Bone marrow (tissue), 2 donors: ENCODE results near the gene COL6A5.
"Not testable (repeated sequence)": the region's sequence is repeated elsewhere in the genome, so short reads cannot be mapped to it uniquely, and the experiment has no call there.

ENCODE experiments used
- DNase-seq, 2 donors: peaks; one replicate each; lab custom pipeline; 2025; lab: John Stamatoyannopoulos, UW

COL6A5 gene, protein sequence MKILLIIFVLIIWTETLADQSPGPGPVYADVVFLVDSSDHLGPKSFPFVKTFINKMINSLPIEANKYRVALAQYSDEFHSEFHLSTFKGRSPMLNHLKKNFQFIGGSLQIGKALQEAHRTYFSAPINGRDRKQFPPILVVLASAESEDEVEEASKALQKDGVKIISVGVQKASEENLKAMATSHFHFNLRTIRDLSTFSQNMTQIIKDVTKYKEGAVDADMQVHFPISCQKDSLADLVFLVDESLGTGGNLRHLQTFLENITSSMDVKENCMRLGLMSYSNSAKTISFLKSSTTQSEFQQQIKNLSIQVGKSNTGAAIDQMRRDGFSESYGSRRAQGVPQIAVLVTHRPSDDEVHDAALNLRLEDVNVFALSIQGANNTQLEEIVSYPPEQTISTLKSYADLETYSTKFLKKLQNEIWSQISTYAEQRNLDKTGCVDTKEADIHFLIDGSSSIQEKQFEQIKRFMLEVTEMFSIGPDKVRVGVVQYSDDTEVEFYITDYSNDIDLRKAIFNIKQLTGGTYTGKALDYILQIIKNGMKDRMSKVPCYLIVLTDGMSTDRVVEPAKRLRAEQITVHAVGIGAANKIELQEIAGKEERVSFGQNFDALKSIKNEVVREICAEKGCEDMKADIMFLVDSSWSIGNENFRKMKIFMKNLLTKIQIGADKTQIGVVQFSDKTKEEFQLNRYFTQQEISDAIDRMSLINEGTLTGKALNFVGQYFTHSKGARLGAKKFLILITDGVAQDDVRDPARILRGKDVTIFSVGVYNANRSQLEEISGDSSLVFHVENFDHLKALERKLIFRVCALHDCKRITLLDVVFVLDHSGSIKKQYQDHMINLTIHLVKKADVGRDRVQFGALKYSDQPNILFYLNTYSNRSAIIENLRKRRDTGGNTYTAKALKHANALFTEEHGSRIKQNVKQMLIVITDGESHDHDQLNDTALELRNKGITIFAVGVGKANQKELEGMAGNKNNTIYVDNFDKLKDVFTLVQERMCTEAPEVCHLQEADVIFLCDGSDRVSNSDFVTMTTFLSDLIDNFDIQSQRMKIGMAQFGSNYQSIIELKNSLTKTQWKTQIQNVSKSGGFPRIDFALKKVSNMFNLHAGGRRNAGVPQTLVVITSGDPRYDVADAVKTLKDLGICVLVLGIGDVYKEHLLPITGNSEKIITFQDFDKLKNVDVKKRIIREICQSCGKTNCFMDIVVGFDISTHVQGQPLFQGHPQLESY (N-terminal part only)

DNA sequence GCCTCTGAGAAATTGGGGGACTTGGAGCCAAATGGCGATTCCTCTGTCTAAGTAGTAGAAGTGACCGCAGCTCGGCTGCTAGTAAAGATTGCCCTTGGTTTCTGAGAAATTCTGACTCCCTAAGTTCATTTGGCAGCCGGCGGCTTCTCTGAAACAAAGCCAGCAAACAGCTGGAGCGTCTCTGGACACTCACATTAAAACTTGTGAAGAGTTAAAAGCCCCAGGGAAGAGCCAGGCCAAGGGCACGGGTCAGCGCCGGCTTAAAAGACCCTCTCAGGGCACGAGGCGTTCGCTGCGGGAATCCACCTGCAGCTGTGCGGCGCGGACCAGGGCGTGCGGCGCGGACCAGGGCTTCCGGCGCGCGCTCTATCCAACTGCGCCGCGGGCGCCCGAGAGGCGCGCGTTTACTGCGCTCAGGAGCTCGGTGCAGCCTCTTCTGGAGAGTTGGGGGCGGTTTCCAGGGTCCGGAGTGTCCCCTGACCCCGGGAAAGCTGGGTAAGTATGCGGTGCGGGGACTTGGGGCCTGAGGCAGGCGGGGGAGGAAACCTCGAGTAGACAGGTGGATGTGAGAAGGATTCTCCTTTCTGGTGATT, at the start of gene COL6A5:
COL6A5 (plus strand) TSS at position 186 of the 593 bp plus-strand sequence. CDS start 27,967 bp downstream, outside the sequence.
- DNase-seq, result no peak

DNA sequence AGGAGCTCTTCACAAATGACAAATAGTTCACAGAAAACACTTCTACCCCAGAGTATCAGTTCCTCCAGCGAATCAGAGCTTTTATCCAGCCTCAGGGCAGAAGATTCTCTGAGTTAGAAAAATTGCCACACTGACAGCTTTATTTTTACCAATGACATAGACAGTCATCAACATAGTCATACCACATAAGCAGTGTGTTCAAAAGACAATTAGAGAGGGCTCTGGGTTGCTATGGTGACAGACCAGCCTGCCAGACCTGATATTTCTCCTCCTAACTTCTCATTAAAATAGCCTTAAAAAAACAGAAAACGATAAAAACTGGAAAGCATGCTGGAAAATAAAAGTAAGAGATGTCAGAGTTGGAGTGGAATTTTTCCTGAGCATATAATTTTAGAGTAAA, 45.9 kb upstream of the COL6A5 start:
- no peak for DNase-seq

DNA sequence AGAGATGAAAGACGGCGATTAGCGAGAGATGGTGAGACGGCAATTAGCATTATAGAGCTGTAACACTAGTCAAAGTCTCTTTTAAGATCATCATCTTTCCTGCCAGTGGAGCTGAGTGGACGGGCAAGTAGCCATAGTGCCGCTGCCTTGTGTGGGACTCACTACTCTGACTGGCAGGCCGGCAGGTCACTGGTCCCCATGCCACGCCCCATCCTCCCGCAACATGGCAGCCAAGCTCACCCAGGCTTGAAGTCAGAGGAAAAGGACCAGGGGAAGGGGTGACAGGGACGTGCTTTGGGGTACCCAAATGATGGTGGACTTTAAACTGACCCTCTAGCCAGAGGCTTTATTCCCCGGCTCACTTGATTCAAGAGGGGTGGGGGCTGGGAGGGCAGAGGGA, 44.6 kb upstream of the COL6A5 start:
- DNase-seq, result no peak

DNA sequence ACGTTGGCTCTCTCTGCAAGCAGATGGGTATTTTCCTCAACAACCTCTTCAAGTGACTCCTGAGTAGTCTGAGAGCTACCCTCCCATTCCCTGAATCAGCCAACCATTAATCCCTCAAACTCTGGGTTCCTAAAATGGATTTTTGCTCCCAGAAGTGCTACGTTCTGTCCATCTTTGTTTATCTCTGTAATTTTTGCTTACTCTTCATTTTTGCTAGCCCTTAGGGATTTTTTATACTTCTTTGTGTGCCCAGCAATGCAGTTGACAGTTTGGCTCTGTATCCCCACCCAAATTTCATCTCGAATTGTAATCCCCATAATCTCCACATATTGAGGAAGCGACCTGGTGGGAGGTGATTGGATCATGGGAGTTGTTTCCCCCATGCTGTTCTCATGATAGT, 35.4 kb upstream of the COL6A5 start:
- no peak for DNase-seq

DNA sequence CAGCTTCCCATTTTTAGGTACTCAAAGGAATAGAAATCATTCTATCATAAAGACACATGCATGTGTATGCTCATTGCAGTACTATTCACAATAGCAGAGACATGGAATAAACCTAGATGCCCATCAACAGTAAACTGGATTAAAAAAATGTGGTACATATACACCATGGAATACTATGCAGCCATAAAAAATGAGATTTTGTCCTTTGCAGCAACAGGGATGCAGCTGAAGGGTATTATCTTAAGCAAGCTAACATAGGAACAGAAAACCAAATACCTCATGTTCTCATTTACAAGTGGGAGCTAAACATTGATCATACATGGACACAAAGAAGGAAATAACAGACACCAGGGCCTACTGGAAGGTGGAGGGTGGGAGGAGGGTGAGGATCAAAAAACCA, 33.1 kb upstream of the COL6A5 start:
- DNase-seq, result no peak

DNA sequence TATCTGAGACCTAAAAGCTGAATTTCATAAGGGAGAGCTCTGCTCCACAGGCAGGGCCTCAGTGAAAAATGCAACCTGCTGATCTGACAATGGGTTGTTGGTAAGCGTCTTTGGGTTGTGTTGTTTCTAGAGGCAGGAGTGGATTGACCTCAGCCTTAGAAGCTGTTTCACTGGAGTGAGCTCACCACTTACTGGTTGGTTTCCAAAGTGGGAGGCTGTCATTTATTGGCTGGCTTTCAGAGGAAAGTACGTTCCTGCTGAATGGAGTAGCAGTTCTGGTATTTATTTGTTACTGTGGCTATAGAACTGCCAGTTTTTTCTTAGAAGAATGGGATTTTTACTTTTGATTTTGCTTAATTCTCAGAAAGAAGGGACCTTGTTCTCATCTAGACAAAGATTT, 29.3 kb upstream of the COL6A5 start:
- DNase-seq, result no peak

DNA sequence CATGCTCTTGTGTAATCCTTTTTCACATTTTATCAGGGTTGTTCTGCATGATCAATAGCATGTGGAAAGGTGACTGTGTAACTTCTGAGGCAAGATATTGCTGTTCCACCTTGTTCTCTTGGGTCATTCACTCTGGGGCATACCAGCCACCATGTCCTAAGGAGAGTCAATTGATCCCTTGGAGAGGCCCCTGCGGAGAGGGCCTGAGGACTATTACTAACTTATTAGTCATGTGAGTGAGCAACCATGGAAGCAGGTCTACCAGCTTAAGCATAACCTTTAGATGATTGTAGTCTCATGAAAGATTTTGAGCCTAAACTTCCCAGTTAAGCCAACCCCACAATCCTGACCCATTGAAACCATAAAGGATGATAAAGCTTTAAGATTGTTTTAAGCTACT, 22.0 kb upstream of the COL6A5 start:
- no peak for DNase-seq

DNA sequence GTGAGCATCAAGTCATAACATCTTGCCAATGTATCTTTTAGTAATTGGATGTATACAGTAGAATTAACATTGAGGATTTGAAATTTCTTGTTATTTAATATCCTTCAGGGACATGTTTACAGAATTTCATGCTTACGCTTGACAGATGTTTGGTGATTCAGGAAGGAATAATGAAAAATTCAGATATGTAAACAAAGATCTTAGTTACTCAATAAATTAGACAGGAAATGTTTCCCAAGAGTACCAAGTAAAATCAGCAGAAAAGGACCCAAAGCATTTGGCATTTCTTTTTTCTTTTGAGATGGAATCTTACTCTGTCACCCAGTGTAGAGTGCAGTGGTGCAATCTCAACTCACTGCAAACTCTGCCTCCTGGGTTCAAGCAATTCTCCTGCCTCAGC, 4.7 kb upstream of the COL6A5 start:
- no peak for DNase-seq

DNA sequence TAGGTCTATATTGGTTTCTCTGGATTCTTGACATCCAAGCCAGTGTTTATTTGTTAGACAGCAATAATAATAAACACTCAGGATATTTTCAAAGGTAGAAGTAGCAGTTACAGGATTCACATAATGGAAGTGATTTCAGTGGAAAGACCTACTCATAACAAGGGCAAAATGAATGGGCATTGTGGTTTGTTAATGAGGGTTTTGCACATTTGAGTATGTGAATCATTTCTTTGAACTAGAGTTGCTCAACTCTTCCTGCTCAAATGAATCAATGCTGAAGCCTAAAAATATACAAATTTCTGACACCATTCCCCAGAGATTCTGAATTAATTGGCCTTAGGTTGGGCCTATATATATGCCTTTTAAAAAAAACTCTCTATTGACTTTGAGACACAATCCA, 4.1 kb upstream of the COL6A5 start:
- DNase-seq, result no peak

DNA sequence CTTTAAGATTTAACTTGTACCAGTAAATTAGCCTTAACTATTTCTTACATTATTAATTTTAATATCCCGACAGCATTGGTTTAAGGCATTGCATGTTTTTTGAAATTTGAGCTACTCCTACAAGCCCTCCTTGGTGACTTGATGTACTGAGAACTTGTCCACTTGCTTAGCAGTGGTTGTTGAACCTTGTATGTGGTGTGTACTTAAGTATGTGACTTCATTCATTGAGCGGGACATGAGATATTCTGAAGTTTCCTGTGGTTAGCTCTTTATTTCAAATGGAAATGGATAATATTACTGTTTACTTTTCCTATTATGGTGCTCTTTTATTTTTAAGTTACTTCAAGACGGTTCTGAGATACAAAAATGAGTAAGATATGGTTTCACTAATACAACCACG, 3.6 kb upstream of the COL6A5 start:
- no peak for DNase-seq

DNA sequence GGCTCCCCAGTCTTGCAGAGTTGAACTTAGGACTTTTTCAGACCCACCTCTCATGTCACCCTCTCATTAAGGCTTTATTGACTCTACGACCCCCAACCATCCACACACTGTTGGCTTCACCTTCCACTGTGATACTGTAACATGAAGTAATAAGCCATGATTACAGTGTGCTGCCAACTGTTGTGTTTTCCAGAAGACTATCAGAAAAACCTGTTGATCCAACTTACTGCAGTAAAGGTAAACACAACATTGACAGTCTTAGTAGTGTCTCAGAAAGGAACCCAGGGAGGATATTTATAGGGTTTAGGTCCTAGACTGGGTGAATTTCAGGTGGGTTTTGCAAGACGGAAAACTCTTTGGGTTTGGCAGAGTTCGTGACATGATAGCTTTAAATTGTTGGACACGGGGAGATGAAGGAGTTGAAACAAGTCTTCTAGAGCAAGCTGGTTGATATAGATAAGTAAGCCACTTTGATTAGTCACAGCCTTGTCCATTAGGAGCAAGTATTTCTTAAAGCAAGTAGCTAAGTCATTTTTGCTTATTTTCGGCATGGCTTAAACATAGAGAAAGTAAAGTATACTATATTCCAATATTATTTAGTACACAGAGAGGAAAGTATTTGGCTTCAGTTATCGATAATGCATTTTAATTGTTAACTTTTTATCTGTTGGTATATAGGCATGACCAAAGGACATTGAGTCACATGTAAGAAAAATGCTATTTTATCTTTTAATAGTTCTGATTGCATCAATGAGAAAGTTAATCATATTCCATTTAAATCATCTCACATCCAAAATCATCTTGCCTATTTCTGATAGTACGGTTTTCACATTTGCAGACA, 2.4 kb upstream of the COL6A5 start:
- no peak for DNase-seq

DNA sequence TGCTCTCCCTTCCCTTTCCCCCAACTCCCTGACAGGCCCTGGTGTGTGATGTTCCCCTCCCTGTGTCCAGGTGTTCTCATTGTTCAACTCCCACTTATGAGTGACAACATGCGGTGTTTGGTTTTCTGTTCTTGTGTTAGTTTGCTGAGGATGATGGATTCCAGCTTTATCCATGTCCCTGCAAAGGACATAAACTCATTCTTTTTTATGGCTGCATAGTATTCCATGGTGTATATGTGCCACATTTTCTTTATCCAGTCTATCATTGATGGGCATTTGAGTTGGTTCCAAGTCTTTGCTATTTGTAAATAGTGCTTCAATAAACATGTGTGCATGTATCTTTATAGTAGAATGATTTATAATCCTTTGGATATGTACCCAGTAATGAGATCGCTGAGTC, 2.8 kb downstream of the COL6A5 start:
- DNase-seq, result not testable (repeated sequence)

DNA sequence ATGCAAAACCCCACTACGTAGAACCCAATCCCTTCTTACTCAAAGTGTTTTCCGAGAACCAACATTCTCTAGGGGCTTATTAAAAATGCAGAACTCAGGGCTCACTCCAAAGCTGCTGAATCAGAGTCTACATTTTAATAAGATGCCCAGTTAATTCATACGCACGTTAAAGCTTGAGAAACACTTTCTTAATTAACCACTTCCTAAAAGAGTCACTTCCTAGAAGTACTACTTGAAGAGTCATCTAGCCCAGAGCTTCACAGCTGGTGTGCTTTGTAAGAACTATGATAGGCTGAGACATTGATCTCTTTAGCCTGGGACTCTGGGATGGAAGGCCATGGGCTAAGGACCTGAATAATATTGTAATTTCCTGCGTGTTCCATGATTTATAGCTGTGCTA, 9.0 kb downstream of the COL6A5 start:
- DNase-seq, result no peak

DNA sequence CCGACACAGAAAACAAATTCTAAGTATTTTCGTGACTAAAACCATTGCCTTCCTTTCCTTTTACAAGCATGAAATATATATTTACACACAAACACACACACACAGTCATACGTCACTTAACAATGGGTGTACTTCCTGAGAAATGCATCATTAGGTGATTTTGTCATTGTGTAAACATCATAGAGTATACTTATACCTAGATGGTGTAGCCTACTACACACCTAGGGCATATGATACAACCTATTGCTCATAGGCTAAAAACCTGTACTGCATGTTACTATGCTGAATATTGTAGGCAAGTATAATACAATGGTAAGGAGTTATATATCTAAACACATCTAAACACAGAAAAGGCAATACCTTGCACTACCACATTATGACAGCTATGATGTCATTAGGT, 28.6 kb downstream of the COL6A5 start:
- DNase-seq, result no peak

DNA sequence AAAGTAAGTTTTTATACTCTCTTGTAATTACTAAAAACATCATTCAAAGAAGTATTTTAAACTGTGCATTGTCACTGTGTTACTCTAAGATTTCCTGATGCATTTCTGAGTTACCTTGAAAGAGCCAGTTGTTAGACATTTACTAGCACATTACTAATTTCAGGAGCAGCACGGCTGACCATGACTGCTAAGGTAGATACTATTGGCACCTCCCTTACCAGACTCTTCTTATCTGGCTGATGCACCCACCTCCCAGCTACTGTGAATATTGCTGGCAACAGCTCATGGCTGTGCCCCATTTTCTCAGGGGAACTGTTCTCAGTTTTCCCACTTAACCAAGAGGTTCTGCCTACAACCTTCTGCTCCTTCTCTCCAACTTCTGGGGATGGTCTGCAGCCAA, 29.4 kb downstream of the COL6A5 start:
- DNase-seq, result no peak

DNA sequence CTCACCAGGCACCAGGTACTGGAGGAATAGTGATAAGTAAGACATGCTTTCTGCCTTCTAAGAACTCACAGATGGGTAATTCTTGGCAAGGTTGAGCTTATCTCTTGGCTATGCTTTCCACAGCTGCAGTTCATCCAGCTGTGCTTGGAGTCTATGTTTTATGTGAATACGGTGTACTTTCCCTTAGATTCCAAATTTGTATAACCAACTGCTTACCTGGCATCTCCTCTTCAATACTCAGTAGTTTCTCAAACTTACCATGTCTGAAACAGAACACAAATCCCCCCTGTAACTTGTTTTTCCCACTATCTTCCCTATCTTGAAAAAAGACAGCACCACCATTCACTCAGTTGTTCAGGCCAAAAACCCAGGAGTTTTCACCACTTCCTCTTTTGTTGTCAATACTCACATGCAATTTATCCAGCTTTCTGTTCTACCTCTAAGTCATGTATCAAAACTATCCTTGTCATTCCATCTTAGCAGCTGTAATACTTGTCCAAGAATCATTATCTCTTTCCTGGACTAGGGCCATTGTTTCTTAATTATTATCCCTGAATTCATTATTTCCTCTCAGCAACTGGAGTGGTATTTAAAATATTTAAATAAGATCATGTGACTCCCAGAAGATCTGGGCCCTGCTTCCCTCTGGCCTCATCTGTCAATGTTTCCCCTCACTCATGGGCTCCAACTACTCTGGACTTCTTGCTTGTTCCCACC, 32.6 kb downstream of the COL6A5 start:
- no peak for DNase-seq

DNA sequence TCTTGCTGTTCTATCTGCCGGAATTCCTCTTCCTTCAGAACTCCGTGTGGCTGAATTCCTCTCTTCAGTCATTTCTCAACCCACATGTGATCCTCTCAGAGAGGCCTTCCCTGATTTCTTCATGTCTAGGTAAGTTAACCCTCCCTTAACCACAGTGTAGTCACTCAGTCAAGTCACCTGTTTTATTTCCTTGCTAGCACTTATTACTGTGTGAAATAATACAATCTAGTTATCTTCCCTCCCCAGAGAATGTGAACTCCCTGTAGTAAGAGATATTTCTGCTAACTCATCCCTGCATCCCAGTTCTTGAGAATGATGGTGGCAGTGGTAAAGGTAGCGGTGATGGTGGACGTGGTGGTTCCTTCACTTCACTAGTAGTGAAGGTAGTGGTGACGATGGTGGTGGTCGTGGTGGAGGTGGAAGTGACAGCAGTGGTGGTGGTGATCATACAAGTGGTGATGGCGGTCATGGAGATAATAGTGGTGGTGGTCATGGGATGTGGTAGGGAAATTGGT, 33.3 kb downstream of the COL6A5 start:
- no peak for DNase-seq

DNA sequence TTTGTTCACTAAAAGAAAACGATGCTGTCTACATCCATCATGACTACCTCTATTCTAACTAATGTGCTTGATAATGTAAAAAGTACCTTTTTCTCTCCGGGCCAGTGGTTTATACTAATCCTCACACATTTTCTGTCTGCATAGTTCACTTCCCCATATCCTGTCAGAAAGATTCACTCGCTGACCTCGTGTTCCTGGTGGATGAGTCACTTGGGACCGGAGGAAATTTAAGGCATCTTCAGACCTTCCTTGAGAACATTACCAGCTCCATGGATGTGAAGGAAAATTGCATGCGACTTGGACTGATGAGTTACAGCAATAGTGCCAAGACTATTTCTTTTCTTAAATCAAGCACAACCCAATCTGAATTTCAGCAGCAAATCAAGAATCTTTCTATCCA, 33.8 kb downstream of the COL6A5 start:
- DNase-seq, result no peak

DNA sequence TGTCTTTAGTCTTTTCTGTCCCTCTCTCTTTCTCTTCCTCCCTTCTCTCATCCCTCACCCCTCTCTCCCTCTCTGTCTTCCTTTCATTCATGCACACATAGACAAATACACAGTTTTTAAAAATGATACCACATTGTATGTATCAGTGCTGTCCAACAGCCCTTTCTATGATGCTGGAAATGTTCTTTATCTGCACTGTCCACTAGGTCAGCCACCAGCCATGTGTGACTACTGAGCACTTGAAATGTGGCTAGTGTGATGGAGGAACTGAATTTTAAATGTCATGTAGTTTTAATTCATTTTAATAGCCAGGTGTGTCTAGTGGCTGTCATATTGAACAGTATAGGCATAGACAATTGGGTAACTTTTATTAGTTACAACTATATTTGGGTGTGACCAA, 34.9 kb downstream of the COL6A5 start:
- no peak for DNase-seq

DNA sequence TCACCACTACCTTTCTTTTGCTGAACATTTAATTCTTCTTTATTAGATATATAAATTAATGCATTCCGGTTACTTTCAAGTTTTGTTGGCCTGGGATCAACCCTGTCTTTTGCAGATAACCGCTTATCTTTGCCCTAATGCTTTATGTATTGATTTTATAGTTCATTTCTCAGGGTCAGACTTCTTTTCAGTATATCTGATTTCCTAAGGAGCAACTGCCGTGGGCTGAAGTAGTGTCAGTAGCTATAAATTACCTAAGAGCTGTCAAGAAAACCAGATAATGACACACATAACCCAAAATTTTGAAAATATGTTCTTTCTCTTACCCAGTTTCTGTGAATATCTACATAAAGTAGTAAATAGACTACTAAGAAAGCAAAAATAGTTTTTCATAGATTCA, 38.0 kb downstream of the COL6A5 start:
- no peak for DNase-seq
